Superior temporal gyrus (tissue), 1 donor: ENCODE data around the gene CNGB1.
"Not testable (repeated sequence)": the region's sequence is repeated elsewhere in the genome, so short reads cannot be mapped to it uniquely, and the experiment has no call there.

ENCODE experiments used
- DNase-seq: peaks from one replicate; pipeline ENCODE4 v3.0.0-alpha.2; 2016; ENCODE audit errors: extremely low spot score

Gene CNGB1

GRCh38 chr16:57952909-57953308 is 18.0 kb downstream of the CNGB1 start:
- no peak for DNase-seq

GRCh38 chr16:57951204-57951960 is 19.5 kb downstream of the CNGB1 start:
- DNase-seq: no peak

GRCh38 chr16:57950382-57950781 is 20.5 kb downstream of the CNGB1 start:
- no peak for DNase-seq

GRCh38 chr16:57949595-57950238 is 21.2 kb downstream of the CNGB1 start:
- no peak for DNase-seq

- no peak for DNase-seq
These were observed 21.9 kb downstream of the CNGB1 start for GRCh38 chr16:57949013-57949412.

- DNase-seq: no peak
These were observed 22.9 kb downstream of the CNGB1 start for GRCh38 chr16:57948027-57948426.

GRCh38 chr16:57947261-57947660 is 23.7 kb downstream of the CNGB1 start:
- no peak for DNase-seq

GRCh38 chr16:57946181-57946801 is 24.6 kb downstream of the CNGB1 start:
- DNase-seq: no peak

GRCh38 chr16:57945740-57946138 is 25.2 kb downstream of the CNGB1 start:
- no peak for DNase-seq

- no peak for DNase-seq
These were observed 25.8 kb downstream of the CNGB1 start for GRCh38 chr16:57944970-57945739.

- not testable (repeated sequence) for DNase-seq
These were observed 27.5 kb downstream of the CNGB1 start for GRCh38 chr16:57943381-57943780.

GRCh38 chr16:57941901-57942300 is 29.0 kb downstream of the CNGB1 start:
- DNase-seq: not testable (repeated sequence)

GRCh38 chr16:57941016-57941664 is 29.8 kb downstream of the CNGB1 start:
- no peak for DNase-seq

GRCh38 chr16:57940382-57940966 is 30.5 kb downstream of the CNGB1 start:
- no peak for DNase-seq

- no peak for DNase-seq
These were observed 31.1 kb downstream of the CNGB1 start for GRCh38 chr16:57939872-57940224.

- no peak for DNase-seq
These were observed 31.7 kb downstream of the CNGB1 start for GRCh38 chr16:57938936-57939871.

- DNase-seq: no peak
These were observed 32.4 kb downstream of the CNGB1 start for GRCh38 chr16:57938484-57938883.

- no peak for DNase-seq
These were observed 33.1 kb downstream of the CNGB1 start for GRCh38 chr16:57937861-57938260.

GRCh38 chr16:57935904-57936303 is 35.0 kb downstream of the CNGB1 start:
- no peak for DNase-seq

- DNase-seq: no peak
These were observed 40.4 kb downstream of the CNGB1 start for GRCh38 chr16:57930533-57930932.
